HG02759 (cell line): Measurements from ENCODE around the gene MYOF.
A peak's percentile ranks its signal among the peaks of the same experiment; 100 is the strongest.
"Not testable (repeated sequence)": the region's sequence is repeated elsewhere in the genome, so short reads cannot be mapped to it uniquely, and the experiment has no call there.

Experiments used
- ATAC-seq: cut with Tn5 transposase; IDR thresholded peaks from one replicate; pipeline ENCODE4 v1.9.1; 2021; ENCODE audit warnings: mild to moderate bottlenecking, moderate library complexity; ENCODE audit not compliant: unreplicated experiment

The MYOF gene

DNA sequence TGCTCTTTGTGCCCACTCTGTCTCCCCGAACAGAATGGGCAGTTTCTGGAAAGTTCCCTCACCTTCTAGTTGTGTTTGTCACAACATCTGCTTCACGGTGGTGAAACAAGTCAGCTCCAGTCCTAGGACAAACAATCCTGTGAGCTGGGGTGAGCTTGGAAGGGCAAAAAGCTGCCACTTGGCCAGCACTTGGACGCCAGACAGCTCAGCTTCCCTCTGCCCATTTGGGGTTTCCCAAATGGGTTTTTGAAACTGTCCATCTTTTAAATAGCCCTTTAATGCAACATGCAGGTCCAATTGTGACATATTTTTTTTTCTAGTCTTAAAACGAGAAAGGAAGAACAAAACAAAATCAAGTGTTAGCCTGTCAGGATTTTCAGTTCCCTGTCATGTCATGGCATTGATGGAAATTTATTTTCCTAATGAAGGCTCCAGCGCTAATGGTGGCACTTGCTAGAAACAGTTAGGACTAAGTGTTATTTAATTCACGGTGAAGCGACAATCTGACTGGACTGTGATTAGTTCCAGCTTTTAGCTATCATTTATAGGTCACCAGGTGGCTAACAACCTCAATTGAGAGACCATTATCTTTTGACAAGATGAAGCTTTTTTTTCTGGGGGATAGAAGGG is 181.7 kb downstream of the MYOF start:
- ATAC-seq = no peak

DNA sequence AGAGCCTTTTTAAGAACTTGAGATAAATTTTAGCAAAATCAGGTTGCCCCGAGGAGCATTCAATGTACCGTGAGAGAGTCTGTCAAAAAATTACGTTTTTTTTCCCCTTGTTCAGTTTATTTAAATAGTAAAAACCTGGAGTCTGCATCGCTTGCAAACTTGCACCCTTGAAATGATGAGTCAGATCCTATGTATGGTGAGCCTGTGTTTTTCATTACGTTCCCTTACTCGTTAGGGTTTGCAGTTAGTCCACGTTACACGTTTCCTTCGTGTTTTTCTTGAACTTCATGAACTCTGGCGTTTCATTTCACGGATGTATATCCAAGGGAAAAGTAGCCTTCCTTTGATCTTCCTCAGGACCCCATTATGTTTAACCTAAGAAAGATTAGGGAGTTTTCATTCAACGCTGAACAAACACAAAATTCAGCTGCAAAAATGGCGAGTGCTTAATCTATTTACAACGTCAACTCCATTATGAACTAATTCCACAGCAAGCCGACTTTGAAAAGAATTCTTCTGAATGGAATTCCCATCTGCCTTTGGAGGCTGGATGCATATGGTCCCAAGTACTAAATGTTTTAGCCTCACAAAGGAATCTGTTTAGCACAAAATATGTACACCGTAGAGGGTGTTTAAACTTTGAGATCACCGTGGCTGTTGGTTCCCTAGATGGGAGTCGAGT is 182.4 kb downstream of the MYOF start:
- ATAC-seq = no peak

DNA sequence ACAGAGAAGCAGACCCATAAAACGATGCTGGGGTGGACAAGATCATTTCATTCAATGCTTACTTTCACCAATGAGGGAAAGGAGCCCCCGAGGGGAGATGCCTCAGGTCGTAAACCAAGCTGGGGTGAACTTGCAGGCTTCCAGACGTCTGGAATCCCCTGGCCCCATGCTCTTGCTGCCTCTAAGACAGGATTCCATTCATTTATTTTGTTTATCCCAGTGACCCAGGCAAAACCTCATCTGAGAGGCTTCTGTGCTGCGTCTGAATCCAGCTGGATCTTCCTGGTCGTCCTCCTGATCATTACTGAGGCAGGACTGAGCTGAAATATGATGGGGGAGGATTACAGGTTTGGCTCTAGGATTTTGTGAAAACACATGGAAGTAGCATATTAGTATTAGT is 182.9 kb downstream of the MYOF start:
- ATAC-seq = no peak

DNA sequence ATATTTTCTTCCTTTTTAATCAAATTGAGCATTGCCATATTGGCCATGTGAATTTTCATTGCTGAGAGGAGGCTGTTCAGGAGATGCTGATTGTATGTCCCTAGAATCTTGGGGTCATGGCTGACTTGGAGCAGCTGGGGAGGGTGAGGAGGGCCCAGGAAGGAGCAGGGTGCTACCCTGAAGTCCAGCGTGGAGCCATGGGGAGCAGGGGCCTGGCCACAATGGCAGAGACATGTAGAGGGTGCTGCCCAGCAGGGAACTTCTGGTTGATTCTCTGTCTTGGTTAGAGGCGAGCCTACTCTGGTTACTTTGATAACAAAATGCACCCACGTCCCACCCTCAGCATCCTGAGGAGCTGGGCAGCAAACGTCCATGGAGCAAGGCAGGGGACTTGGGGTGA is 186.0 kb downstream of the MYOF start:
- ATAC-seq = no peak

DNA sequence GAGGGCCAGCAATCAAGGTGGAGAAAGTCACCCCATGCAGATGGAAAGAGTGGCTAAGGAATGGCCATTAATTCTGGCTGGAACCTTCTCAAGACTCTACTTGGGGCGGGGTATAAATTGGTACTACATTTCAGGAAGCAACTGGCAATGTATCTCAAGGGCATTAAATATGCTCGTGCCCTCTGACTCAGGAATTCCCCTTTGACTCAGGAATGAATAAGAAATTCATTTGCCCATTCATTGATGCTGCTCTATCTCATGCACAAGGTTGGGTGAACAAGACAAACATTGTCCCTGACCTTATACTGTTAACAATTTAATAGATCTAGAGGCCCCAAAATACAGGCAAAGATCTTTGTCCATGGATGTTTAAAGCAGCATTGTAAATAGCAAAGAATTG is 188.1 kb downstream of the MYOF start:
- ATAC-seq = no peak

DNA sequence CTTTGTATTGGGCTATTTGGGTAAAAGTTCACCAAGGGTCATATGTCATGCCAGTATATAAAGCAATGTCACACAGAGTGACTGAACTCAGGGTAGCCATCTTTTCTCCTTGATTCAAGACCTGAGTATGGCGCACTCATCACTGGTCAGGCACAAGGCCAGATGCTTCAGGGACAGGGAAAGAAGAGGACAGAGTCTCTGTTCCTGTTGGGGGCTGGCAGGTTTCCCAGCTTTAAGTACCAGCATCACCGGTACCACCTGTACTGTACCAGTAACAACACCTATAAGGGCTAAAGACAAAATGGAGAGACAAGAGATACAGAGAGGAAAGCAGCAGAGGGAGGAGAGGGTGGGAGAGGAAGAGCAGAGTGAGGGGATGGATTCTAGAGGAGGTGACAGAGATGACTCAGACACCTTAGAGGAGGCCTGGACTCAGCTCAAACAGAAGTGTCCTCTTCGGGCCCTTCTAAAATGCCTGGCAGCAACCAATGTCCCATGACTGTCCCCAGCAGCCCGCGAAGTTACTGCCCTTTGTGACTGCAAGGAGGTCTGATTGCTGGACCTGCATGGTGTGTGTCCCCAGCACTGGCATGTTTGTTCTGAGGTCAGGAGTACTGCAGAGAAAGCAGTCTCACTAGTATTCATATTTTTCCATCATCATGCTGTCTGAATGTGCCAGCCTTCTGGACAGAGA is 191.3 kb downstream of the MYOF start:
- ATAC-seq = no peak

DNA sequence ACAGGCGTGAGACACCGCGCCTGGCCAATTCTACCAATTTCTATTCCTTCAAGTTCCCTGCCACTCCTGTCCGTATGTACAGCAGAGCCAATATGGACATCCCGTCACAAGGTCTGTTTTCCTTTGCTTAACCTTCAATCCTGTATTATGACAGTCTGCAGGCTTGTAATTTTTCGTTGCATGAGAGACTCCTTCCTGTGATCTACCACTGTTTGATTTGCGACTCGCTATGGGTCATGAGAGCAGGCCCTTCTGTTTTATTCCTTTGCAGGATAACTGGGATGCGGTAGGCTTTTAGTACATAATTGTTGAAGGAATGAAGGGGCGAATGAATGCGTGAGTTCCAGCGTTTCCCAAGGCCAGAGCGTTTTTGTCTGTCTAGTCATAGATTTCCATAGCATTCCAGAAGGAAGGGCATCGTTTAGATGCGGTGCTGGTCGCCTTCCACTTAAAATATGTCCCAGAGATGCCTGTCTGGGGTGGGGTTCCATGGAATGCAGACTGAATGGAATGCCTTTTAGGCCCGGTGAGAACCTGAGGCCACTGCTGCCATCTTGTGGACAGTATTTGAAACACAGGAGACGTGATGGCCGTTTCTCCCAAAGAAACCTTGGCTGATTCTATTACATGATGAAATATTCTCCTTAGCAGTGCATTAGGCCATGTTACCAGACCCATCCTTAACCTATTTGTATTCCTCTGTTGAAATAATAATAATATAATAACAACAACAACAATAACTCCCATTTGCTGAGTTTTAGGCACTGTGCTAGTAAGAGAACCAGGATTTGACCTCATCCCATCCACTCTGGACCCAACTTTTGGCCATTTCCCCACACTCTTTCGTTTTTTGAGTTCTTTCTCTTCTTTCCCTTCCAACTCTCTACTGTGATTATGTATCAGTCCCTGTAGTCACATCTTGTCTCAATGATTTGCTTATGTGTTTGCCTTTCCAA is 193.2 kb downstream of the MYOF start:
- ATAC-seq = no peak

DNA sequence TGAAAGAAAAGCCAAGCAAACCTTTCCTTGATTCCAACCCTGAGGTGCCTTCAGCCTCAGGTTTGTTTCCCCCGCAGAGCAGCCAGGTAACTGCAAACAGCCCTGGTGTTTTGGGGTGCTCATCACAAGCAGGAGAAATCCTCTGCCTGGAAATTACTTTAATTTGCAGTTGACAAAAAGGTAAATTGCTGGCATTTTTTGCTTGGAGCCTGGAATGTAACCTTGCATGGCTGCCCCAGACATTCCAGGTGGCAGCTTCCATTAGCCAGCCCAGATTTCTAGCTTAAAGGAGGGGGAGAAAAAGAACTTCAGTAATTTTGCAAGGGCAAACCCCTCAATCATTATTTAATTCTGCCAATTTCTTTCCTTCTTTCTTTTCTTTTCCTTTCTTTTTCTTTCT is 194.4 kb downstream of the MYOF start:
- ATAC-seq = no peak

DNA sequence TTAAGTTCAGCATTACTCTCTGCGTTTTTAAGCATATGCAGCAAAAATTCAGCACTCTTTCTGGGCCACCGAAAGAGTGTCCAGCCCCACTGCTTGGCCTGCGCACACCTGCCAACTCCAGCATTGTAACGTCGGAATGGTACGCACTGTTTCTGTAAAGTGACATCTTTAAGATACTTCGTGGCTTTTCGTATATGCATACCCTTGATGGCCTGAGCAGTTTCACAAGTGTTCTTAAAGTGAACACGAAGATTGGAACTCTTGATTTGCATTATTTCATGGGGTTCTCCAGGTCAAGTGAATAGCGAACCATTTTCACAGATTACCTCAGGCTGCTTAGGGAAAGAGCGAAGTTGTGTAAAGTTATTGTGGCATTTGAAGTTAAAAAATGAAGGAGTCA is 197.9 kb downstream of the MYOF start:
- not testable (repeated sequence) for ATAC-seq

DNA sequence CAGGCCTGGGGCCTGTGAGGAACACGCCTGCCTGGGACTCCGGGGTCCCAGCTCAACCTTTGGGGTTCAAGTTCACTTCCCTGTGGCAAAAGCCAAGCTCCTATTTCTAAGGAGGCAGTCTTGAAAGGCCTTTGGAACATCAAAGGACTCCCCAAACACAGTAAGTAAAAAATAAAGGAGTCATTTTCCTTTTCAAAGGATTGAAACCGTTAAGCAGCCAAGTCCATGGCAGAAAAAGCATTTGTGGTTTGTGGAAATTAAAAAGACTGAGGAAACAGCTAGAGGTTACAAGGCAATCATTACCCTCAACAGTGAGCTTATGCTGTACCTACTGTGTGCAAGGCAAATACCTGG is 200.8 kb downstream of the MYOF start:
- no peak for ATAC-seq

DNA sequence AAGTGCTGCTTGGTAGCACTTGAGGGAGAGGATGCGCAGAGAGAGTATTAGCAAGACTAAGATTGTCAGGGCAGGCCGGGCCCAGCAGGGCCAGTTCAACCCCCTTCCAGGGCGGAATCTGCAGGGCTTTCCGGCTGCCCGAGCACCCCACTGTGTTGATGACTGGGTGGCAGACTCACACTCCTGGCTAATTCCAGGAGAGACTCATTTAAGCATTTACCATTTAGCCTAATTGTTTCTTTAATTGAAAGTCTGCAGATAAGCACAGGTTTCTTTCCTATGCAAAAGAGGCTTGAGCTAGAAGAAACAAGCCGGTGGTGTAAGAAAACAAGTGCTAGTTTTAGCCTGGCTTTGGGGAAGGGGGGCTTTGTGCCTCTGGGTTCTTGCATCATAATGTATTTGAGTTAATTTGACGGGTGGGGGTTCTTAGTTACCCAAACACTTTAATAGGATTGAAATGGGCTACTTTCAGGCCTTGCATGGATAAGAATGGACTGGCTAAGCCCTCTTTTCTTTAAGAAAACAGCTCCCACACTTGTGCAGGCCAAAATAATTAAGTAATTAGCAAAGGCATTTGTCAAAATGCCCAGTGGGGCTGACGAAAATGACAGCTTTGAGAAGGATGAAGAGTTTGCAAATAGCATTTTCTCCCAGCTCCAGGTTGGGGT is 201.3 kb downstream of the MYOF start:
- no peak for ATAC-seq

DNA sequence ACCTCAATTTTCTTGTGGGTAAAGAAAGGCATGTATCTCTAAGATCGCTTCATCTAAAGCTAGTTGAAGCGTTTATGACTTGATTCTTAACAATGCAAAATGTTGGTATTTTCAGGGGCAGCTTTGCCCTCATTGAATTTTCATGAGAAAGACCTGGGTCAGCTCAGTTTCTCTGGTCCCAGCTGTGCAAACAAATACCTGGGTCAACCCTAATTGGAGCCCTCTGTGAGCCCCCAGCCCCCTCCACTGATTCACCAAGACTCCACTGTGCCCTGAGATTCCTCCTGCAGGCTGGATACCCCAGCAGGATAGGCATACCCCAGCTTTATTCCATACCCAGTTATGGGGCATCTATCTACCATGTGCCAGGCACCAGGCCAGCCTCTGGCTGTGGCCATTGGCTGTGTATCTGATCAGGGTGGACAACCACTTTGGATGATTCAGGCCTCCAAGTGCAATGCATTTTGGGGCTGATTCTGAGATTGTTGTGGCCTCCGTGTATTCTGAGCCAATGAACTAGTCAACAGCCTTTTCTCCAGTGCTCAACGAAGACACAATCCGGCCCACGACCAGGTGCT is 201.9 kb downstream of the MYOF start:
- ATAC-seq = no peak

DNA sequence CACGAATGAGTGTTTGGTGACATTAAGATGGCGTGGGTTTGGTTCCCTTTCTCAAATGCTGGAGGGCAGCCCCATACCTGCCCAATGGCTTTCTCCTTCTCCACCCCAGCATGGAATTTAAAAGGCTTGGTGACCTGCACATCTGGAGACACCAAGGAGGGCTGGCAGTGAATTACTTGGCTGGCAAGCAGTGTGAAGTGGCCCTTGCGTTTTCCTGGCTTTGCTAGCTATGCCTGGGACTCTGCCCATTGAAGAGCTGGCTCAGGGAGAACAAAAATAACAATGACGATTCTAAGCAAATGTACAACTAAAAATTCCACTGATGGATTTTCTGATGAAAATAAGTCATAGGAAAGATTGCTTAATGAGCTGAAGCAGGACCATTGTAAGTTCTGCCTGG is 204.8 kb downstream of the MYOF start:
- no peak for ATAC-seq

DNA sequence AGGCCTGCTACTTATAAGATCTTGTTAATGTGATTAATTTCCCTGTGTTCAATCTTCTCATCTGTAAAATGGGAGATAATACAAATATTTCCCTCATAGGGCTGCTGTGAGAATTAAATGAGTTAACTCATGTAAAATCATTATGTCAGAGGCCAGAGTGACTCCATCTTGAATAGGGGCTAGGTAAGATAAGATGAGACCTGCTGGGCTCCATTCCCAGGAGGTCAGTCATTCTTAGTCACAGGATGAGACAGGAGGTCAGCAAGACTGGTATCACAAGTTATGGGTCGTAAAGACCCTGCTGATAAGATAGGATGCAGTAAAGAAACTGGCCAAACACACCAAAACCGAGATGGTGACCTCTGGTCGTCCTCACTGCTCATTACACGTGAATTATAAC is 207.7 kb downstream of the MYOF start:
- ATAC-seq = no peak

DNA sequence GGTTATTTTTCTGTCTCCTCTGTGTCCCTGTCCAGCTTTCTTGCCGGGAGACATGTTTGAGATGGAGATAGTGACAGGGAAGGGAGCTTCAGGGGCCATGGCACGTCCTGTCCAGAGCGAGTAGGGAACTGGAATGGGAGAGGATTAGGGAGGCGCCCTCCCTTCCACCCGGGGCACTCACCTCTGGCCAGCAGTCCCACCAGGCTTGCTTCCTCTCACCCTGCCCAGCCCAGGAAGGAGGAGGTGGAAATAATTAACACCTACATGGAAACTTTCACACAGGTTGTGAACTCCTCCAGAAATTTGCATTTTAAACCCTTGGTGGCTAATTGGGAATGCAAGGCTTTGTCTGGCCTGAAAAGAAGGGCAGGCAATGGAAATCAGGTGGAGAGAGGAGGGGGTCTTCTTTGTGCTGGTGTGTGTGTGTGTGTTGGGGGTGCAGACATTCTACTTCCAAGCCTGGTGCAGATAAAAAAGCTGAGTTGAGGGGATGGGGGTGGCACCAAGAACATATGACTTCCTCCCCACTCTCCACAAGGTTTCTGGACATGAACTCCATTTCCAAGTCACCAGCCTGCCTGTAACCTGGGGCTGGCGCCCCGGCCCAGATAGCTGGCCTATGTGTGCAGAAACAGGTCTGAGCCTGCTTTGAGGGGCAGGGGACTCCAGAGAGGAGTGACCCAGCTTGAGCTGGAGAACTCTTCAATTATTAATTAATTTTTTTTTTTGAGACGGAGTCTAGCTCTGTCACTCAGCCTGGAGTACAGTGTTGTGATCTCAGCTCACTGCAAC is 209.1 kb downstream of the MYOF start:
- no peak for ATAC-seq

DNA sequence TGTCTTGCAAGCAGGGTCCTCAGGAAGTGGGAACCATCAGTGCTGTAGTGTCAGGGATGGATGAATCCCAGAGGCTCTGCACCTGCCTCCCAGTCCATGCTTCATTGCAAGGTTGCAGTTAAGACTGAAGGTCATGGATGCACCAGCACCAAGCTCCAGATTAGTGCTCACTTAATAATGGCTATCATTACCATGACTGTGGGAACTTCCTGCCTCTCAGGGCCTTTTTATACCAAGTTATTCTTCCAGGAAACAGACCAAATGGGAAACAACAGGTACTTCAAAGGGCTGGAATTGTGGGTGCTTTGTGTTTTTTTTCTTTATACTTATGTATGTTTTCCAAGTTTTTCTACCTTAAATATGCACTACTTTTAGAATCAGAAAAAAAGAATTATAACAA is 210.8 kb downstream of the MYOF start:
- no peak for ATAC-seq

DNA sequence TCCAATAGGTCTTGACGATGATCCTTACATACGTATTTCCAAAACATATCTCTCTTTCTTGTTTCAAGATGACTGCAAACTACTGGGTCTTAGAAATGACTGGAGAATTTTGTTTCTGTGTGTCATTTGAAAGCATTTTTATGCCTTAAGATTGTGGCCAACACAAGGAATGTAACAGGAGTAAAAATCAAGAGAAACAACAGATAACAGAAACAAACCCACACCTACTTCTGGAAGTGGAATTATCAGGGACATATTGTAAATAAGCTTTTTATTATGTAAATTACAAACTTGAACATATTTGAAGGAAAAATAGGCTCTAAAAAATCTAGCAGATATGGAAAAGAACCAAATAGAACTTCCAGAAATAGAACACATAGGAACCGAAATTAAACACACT is 212.9 kb downstream of the MYOF start:
- ATAC-seq = no peak

DNA sequence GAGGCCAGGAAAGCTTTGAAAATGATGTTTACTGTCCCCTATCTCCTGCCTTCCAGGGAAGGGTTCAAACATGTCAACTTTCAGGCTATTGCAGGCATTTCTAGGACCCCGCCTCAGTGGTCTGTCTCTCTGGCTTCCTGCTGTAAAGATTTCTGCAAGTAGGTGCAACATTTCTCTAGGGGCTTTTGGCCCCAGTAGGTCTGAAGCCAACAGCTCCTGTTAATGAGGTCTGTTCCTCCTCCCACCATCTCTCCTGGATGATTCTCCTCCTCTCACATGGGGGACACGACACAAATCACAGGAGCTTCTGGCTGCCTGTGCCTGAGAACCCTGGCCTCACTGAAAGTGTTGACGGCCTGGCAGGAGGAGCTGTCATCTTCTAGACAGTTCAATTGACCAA is 214.1 kb downstream of the MYOF start:
- ATAC-seq = no peak

DNA sequence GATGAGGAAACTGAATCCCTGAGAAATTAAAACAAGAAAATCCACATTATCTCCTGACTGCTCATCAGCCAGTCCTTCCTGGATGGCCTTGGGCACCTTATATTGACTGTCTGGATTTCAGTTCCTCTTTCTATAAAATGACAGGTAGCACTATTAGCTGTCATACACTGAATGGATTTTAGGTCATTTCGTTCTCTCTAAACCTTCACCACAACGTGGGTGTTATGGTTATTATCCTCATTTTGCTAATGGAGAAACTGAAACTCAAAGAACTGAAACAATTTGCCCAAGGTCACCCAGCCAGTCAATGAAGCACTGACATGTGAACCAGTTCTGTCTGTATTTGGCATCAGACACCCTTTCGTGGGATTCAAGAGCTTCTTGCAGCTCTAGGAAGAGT is 214.6 kb downstream of the MYOF start:
- peak; percentile 98 for ATAC-seq

DNA sequence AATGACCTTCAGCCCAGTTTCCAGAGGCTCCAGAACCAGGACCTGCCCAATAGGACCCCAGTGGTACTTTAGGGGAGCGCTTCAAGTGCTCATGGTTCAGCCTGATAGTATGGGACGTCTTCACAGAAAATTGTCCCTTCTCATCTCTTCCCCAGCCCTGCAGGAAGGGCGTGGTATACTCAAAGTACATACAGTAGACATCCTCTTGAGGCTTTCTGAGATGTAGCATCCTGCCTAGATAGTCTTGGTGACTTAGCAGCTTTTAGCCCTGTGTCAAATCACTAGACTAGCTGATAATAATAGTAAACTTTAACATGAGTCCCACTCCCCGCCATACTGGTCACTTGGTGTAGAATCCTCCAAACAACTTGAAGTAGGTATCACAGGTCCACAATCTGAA is 215.3 kb downstream of the MYOF start:
- ATAC-seq = no peak
